Stimulated activated CD8-positive, alpha-beta memory T cell treated with anti-CD3 and anti-CD28 coated beads, Interleukin-15, amount 100 ng/mL, for 4 hours (primary cell): ENCODE results near the gene RPLP1.

Source experiments
- DNase-seq, 2 donors: peaks; one replicate each; pipeline ENCODE4 v3.0.0-alpha.2; 2020; ENCODE audit warnings: low read depth in 2 of 2

Gene RPLP1

GRCh38 chr15:69497076-69497475 is 44.5 kb downstream of the RPLP1 start:
- no peak for DNase-seq

DNA sequence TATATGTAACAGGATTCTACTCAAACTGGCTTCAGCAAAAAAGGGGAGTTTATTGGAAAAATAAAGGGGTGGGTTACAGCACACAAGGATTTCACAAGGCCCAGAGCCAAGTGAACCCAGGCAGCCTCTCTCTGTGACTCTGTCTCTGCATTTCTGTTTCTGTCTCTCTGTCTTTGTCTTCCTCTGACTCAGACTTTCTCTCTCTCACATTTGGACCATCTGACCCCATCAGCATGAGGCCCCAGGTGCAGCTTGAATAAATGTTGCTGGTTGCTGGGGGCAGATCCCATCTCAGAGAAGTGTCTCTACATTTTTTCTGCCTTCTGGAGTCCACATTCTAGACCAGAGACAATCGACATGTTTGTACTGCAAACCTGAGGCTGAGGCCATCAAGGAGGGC is 45.0 kb downstream of the RPLP1 start:
- no peak for DNase-seq

DNA sequence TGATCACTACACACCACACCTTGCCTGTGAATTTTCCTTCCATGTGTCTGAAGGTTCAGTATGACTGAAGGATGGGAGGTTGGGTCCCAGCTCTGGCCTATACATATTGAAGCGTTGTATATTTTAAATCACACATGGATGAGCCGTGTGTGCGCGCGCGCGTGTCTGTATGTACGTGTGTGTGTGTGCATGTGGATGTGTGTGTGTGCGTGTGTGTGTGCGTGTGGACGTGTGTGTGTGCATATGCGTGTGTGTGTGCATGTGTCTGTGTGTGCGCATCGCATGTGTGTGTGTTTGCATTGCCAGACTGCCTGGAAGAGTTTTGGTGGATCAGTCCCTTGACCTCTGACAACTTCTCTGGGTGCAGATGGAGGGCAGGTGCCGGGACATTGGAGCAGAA is 45.7 kb downstream of the RPLP1 start:
- DNase-seq, result no peak

- no peak for DNase-seq
These were observed 46.4 kb downstream of the RPLP1 start for GRCh38 chr15:69498987-69499386.

DNA sequence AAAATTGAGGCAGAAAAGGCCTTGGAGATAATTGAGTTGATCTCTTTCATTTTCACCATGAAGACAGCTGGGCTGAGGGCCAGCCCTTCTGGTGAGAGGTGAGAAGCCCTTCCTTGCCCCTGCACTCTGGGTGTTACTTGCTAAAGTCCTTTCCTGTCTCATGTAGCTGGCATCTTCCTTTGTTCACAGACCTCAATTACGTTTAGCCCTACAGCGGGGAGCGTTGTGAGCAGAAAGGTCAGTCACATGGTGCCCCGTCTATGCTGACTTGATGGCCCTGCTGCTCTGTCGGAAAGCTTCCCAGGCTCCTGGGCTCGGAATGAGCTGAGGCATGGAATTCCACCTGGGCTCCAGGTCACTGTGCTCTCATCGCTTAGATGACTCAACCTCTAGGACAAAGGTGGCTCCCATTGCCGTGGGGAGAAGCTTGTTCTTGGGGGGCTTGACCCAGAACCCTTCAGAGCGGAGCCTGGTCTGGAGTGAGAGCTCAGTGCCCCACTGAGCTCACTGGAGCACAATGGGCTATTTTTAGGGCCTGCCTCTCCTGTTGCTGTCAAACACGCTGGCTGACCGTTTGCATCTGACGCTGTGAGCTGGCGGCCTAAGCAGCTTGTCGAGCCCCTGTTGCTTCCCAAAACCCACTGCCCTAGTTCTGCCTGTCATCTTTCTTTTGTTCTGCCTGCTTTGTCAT is 47.0 kb downstream of the RPLP1 start:
- no peak for DNase-seq

GRCh38 chr15:69500339-69500738 is 47.7 kb downstream of the RPLP1 start:
- no peak for DNase-seq

- DNase-seq, result no peak
These were observed 48.8 kb downstream of the RPLP1 start for GRCh38 chr15:69501456-69501855.

GRCh38 chr15:69502470-69503045 is 49.9 kb downstream of the RPLP1 start:
- no peak for DNase-seq

DNA sequence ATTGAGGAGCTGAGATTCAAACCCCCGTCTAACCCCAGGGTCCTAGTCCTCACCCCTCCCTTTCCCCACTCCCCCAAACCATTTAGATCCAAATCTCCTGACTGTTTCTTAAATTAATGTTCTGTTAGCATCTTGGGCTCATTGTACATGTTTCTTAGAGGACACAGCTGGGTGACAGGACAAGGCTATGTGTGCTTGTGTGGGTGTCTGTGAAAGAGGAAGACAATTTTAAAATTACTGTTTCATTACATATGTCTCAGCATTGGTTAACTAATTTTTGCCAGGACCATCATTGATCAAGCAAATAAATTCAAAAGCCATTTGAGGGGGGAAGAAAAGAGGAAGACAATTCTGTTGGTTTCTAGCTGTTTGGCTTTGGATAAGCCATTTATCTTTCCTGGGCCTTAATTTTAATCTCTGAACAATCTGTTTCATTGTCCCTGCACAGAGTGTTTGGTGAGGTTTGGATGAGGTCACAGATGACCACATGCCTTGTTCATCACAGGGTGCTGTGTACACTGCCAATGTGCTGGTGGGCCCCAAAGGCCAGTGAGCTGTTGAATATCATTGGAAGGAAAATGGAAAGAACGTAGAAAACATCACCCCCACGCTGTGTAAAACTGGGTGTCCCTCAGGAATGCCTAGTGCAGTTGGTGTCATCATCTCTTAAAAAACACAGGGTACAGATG is 51.9 kb downstream of the RPLP1 start:
- DNase-seq, result no peak
